Measurements from ENCODE around the gene TCAIM.

The TCAIM gene

DNA sequence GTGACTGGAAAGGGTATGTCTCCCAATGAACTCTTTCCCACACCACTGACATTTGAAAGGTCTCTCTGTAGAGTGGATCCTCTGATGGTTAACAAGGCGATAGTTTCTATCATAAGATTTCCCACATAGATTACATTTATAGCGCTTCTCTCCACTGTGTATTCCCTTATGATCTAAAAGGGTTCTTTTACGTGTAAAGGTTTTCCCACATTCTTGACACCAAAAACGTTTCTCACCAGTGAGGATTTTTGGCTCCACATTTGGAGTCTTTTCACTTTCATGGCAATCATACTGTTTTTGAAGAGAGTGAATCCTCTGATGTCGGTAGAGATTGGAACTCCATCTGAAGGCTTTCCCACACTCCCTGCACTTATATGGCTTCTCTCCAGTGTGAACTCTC is 108.4 kb downstream of the TCAIM start:
- no peak for DNase-seq

DNA sequence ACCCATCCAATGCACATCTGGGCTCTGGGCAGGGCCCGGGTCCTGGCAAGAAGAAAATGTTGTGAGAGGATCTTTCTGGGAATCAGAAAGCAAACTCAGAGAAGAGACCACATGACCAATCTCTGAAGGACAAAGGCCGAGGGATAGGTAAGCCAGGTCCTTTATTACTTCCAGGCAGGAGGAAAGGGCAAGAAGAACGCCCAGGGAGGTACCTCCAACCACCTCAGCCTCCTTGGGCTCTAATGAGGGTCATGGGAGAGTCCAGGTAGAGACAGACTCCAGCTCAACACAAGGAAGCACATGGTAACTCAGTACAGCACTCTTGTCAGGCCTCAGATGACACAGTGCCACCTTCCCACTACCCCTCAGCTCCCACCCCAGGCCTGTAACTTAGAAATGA is 112.9 kb downstream of the TCAIM start:
- no peak for DNase-seq

DNA sequence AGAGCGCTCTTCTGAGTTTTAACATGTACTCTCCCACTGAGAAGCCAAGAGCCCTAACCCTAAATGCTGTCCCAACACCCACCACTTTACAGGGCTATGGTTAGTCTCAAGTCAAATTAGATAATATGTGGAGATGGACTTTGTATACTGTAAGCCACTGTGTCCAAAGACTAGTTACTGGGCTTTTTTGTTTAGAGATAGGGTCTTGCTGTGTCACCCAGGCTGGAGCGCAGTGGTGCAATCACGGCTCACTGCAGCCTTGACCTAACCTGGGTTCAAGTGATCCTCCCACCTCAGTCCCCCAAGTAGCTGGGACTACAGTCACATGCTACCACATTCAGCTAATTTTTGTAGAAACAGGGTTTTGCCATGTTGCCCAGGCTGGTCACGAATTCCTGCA is 115.7 kb downstream of the TCAIM start:
- DNase-seq: no peak

DNA sequence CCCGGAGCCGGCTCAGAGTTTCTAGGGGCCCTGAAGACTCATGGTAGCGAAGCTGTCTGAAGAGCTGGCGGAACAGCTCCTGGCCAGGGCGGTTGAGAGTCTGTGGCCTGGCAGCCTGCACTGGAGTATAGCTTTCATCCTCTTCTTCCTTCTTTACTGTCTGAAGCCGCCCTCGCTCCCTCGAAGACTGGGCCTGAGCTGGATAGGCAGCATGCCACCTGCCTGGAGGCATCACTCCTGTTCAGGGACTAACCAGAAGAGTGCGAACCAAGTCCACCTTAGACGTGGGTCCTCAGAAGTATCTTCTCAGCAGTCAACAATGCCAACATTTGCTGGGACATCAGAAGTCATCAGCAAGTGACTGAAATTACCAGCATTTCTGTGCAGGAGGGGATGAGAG is 116.8 kb downstream of the TCAIM start:
- DNase-seq: no peak
